Fibroblast of peridontal ligament (primary cell): ENCODE measurements around the gene APCDD1.

Experiments used
- DNase-seq: peaks from one replicate; pipeline ENCODE4 v3.0.0-alpha.2; 2010; ENCODE audit errors: extremely low read depth

APCDD1 gene

GRCh38 chr18:10431680-10432079, 22.8 kb upstream of the APCDD1 start:
- no peak for DNase-seq

- DNase-seq = no peak
Observed at GRCh38 chr18:10432781-10433180, 21.7 kb upstream of the APCDD1 start.

DNA sequence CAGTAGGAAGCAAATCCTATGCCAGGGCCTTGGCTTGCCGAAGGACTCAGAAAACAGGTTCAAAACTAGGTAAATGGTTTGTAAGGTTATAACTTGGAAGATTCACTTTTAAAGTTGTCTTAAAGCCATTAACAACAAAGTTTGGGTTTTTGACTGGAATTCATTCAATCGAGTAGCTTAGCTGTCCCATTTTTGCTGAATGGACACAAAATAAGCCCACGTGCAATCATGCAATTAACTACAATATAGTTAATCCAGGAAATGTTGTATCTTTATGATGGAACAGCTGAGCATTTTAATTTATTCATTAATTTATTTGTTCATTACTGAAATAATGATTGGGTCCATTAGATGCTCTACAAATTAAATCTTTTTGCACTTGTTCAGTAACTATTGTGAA, 18.3 kb upstream of the APCDD1 start:
- no peak for DNase-seq

GRCh38 chr18:10437837-10438236, 16.6 kb upstream of the APCDD1 start:
- DNase-seq = no peak

DNA sequence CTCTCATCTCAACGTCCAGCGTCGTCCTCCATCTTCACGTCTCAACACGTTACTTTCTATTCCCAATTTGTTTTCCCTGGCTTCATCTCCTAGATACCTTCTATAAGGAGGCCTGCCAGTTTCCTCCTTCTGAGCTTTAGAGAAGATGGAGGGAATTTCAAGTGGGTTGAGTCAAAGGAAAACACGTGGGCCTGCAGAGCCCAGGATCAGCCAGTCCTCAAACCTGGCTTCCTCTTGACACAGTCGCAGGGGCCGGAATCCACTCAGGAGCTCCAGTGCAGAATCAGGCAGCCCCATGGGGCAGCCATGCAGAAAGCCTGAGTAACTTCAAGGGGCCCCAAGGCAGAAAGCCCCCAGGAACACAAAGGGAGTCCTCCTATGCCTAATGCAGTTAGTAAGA, 14.5 kb upstream of the APCDD1 start:
- DNase-seq = no peak

- DNase-seq = no peak
Observed at GRCh38 chr18:10440884-10441283, 13.6 kb upstream of the APCDD1 start.

GRCh38 chr18:10441472-10441871, 13.0 kb upstream of the APCDD1 start:
- DNase-seq = no peak

- no peak for DNase-seq
Observed at GRCh38 chr18:10442551-10442971, 11.9 kb upstream of the APCDD1 start.

DNA sequence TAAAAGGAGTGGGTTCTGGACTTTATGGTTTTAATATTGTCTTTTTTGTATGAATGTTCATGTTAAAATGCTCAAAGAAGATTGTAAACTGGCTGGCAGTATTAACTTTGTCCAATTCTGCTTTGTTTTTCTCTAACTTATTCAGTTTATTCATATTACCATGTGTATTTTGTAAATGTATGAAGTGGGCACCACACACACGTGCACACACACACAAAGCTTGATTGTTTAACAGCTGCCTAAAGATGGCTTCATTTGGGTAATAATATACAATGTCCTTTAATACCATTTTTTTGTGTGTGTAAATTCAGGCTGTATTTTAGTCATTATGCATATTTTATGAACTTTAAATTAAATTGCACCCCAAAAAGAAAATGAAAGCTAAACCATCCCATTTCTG, 11.4 kb upstream of the APCDD1 start:
- DNase-seq = no peak

GRCh38 chr18:10444314-10445006, 10.0 kb upstream of the APCDD1 start:
- no peak for DNase-seq

- DNase-seq = peak; percentile 38
Observed at GRCh38 chr18:10449396-10449795, 5.0 kb upstream of the APCDD1 start.

- DNase-seq = no peak
Observed at GRCh38 chr18:10450986-10451385, 3.4 kb upstream of the APCDD1 start.

DNA sequence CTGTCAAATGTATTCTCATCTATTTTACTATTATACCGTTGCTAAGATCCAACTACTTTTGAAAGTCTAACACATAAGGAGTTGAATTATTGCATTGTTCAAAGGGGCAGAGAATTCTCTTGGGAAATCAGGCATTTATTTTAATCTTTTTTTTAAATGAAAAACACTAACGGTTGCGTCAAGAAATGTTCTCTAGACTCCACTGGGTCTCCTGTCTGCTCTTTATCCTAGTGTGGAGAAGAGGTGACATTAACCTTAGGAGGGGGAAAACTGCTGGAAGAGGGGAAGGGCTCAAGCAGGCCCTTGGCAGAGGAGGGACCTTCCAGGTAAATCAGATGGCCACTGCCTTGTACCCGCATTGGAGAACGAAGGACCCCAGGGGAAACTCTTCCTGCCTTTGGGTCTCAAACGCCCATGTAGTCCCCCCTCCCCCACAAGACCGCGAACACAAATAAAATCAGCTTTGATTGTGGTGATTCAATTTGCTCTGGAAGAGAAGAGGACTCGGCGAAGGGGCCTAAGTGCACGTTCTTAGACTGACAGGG, 1.1 kb upstream of the APCDD1 start:
- DNase-seq = peak; percentile 8

DNA sequence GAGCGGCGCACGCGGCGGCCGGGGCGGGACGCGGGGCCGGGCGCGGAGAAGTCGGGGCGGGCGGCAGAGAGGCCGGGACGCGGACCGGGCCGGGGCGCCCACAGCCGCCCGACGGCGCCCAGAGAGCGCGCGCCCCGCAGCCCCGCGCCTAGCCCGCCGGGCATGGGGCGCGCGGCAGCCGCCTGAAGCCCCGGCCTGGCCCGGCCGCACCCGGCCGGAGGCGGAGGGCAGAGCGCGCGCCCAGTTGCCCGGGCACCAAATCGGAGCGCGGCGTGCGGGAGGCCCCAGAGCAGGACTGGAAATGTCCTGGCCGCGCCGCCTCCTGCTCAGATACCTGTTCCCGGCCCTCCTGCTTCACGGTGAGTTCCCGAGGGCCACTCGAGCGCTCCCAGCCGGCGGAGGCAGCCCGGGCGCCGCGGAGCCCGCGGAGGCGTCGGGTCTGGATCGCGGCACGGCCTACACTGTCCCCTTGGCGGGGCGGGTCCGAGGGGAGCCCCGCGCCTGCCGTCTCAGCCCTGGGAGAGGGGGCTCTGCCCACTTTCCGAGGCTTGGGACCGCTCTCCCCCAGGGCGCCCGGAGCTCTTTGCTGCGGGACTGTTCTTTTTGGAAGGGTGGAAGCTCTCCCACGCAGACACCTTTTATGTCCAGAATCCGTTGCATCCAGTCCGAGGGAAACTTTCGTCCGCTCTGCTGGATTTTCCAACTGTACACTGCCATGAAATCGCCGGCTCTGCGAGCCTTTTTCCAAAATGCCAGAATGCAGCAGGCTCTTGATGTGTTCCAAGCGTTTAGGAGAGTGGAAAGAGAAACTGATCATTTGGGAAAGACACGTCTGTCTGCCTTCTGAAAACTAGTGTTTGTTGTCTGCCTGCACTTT, 484 bp downstream of the APCDD1 start:
- peak; percentile 30 for DNase-seq

DNA sequence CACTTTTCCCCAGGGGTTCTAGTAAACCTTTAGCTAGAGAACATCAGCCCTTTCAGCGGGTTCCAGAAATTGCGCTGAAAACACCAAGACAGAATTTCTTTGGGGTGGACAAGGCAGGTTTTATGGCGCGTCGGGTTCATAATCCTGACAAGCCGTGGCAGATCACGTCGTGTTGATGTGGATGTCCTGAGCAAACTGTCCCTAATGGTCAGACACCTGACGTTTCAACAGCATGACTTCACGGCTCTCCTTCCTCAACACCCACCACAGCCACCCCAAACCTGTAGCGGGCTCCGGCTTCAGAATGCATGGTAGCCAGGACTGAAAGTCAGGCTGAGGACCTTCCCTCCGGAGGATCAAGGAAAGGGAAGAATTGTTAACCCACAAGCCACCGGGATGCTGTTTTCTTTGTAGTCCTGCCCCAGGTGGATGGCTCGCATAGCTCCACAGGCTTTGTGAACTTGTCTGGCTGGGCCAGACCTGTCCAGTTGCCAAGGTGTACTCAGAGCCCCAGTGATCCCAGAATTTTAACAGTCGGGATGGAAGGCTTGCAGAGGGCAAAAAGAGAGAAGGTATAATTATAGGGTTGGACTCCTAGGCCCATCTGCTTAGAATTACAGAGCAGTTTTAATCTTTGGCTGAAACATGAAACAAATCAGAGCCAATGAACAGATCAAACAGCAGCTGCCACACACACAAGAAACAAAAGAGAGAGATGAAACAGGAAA, 1.5 kb downstream of the APCDD1 start:
- no peak for DNase-seq

GRCh38 chr18:10456718-10457117, 2.3 kb downstream of the APCDD1 start:
- no peak for DNase-seq

DNA sequence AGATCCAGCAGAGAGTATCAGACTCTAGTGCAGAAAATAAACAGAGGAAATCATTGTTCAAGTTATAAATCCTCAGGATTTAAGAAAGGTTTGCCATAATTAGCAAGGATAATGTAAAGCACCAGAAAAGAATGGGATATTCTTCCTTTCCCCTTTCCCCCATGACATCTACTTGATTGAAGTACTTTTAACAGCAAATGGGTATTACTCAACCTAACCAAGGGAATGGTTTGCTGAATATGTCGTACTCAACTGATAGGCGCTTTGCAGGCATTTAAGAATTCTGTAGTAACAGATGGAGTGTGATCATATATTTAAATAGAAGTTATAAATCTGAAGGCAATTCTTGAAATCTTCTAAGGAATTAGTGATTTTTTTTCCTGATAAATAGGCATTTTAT, 2.7 kb downstream of the APCDD1 start:
- no peak for DNase-seq

GRCh38 chr18:10457767-10458166, 3.3 kb downstream of the APCDD1 start:
- no peak for DNase-seq

- no peak for DNase-seq
Observed at GRCh38 chr18:10458691-10459090, 4.3 kb downstream of the APCDD1 start.

DNA sequence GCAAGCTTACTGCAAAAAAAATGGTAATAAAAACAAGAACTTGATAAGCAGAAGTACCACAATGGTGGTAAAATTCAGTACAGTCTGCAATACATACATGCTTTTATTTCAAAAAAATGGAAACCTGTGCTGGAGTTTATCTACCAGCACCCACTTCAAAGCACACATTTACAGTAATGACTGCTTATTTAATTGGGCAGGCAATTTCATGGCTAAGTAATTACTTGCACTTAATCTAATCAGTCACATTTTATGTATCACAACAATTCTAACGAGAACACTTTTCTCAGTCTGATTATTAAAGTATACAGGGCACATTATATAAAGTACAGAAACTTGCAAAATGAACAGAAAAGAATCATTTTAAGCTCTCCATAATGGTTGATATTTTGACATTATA, 5.2 kb downstream of the APCDD1 start:
- DNase-seq = no peak

GRCh38 chr18:10460414-10461018, 6.1 kb downstream of the APCDD1 start:
- no peak for DNase-seq

DNA sequence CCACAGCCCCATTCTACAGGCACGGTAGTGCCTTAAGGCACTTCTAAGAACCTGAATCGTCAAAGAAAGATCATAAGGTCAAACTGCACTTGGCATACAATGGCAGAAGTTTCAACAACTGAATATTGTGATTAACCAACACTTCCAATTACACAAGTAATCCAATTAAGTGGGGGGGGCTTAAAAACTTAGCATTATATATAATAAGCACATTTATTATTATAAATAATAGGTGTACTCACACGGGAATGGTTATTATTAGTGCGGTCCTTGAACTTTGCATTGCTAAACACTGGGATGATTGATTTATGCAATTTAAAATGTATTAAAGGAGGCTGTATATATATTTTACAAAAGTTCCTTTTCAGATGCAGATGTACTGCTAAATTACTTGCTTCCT, 7.6 kb downstream of the APCDD1 start:
- DNase-seq = no peak
